HuH-7.5 (cell line): ENCODE measurements around the gene M6PR.

ENCODE experiments used
- DNase-seq: peaks from one replicate; pipeline ENCODE4 v3.0.0; 2011; ENCODE audit warnings: low spot score

Gene M6PR

GRCh38 chr12:8949342-8950220 lies at the start of gene M6PR:
TSS of gene M6PR (minus strand) at chr12:8949645. CDS start at chr12:8946404, 3,241 bp downstream.
- DNase-seq, result peak; percentile 86

GRCh38 chr12:8996682-8997405 lies 47.4 kb upstream of the M6PR start:
- no peak for DNase-seq

GRCh38 chr12:8995021-8995775 lies 45.8 kb upstream of the M6PR start:
- no peak for DNase-seq

GRCh38 chr12:8993827-8994226 lies 44.4 kb upstream of the M6PR start:
- no peak for DNase-seq

GRCh38 chr12:8991371-8992345 lies 42.2 kb upstream of the M6PR start:
- no peak for DNase-seq

GRCh38 chr12:8989413-8989812 lies 40.0 kb upstream of the M6PR start, which contains the start of gene KLRG1:
TSS of gene KLRG1 (plus strand) at chr12:8989546. CDS start at chr12:8989636, 90 bp downstream.
- DNase-seq, result no peak

- DNase-seq, result no peak
These were observed 38.2 kb upstream of the M6PR start for GRCh38 chr12:8987685-8988084.

- DNase-seq, result no peak
These were observed 37.7 kb upstream of the M6PR start for GRCh38 chr12:8987163-8987562.

- no peak for DNase-seq
These were observed 35.8 kb upstream of the M6PR start for GRCh38 chr12:8985213-8985754.

- no peak for DNase-seq
These were observed 30.7 kb upstream of the M6PR start for GRCh38 chr12:8980137-8980536.

- no peak for DNase-seq
These were observed 21.0 kb upstream of the M6PR start for GRCh38 chr12:8970432-8970831.

- no peak for DNase-seq
These were observed 20.5 kb upstream of the M6PR start for GRCh38 chr12:8969861-8970411.

GRCh38 chr12:8968761-8969160 lies 19.3 kb upstream of the M6PR start:
- DNase-seq, result no peak

- DNase-seq, result no peak
These were observed 10.7 kb upstream of the M6PR start for GRCh38 chr12:8960176-8960575.

- DNase-seq, result no peak
These were observed 8.6 kb upstream of the M6PR start for GRCh38 chr12:8958066-8958465.

GRCh38 chr12:8957561-8957960 lies 8.1 kb upstream of the M6PR start:
- DNase-seq, result no peak

GRCh38 chr12:8956772-8957171 lies 7.3 kb upstream of the M6PR start:
- DNase-seq, result no peak

GRCh38 chr12:8956073-8956472 lies 6.6 kb upstream of the M6PR start:
- DNase-seq, result no peak

GRCh38 chr12:8953773-8954402 lies 4.4 kb upstream of the M6PR start:
- DNase-seq, result no peak

- no peak for DNase-seq
These were observed 2.3 kb upstream of the M6PR start for GRCh38 chr12:8951744-8952143.
